ENCODE data around the gene UBXN10. TPM values are rescaled to one million over a fixed set of nuclear protein-coding genes. Genes with fewer than 3 reads are reported as not detected.

UBXN10 gene
- total RNA-seq, 2 experiments from 2014 or later: 0.42 to 0.50 TPM

Other genes with a start within 250 kb of the UBXN10 start
- not detected in 2 replicates for gene PLA2G2A, start 206.5 kb upstream of the UBXN10 start, total RNA-seq (2014; rRNA removed; shearing (Covaris generic))
- gene PLA2G2A, start 206.5 kb upstream of the UBXN10 start, total RNA-seq (2022): not detected in 2 replicates
- not detected in 2 replicates for gene PLA2G5, start 115.9 kb upstream of the UBXN10 start, total RNA-seq (2014; rRNA removed; shearing (Covaris generic))
- not detected in 2 replicates for gene PLA2G5, start 115.9 kb upstream of the UBXN10 start, total RNA-seq (2022)
- not detected in 2 replicates for gene PLA2G2D, start 66.6 kb upstream of the UBXN10 start, total RNA-seq (2014; rRNA removed; shearing (Covaris generic))
- gene PLA2G2D, start 66.6 kb upstream of the UBXN10 start, total RNA-seq (2022): not detected in 2 replicates
- gene PLA2G2F, start 46.8 kb upstream of the UBXN10 start, total RNA-seq (2014; rRNA removed; shearing (Covaris generic)): not detected in 2 replicates
- not detected in 2 replicates for gene PLA2G2F, start 46.8 kb upstream of the UBXN10 start, total RNA-seq (2022)
- gene PLA2G2C, start 422 bp downstream of the UBXN10 start, total RNA-seq (2014; rRNA removed; shearing (Covaris generic)): 0.44 TPM in 1 of 2 replicates, not detected in the other
- gene PLA2G2C, start 422 bp downstream of the UBXN10 start, total RNA-seq (2022): 0.57 and 0.83 TPM in 2 replicates
- gene VWA5B1, start 104.8 kb downstream of the UBXN10 start, total RNA-seq (2014; rRNA removed; shearing (Covaris generic)): 0.18 and 0.25 TPM in 2 replicates
- gene VWA5B1, start 104.8 kb downstream of the UBXN10 start, total RNA-seq (2022): 0.13 and 0.19 TPM in 2 replicates